Skin of body (tissue), 2 donors: Measurements from ENCODE around the gene P2RY8. TPM values are rescaled to one million over a fixed set of nuclear protein-coding genes. Genes with fewer than 3 reads are reported as not detected.
"Not testable (repeated sequence)": the region's sequence is repeated elsewhere in the genome, so short reads cannot be mapped to it uniquely, and the experiment has no call there.

Experiments
- DNase-seq: peaks from one replicate; lab custom pipeline; 2025; lab: John Stamatoyannopoulos, UW
- total RNA-seq: library from RNA; depleted of rRNA; stranded (reverse); fragments of >200 nt; gene quantifications from one replicate; pipeline ENCODE4 v1.2.3, GENCODE V29; 2014

The P2RY8 gene
- total RNA-seq, 1 donor from 2014 or later = 0.99 TPM

DNA sequence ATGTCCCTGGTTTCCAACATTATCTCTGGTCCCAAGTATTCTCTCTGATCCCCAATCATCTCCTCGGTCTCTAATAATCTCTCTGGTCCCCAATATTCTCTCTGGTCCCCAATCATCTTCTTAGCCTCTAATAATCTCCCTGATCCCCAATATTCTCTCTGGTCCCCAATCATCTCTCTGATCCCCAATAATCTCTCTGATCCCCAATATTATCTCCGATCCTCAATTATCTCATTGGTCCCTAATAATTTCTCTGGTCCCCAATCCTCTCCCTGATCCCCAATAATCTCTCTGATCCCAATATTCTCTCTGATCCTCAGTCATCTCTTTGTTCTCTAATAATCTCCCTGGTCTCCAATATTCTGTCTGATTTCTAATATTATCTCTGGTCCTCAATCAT, 16.6 kb downstream of the P2RY8 start:
- DNase-seq = no peak

DNA sequence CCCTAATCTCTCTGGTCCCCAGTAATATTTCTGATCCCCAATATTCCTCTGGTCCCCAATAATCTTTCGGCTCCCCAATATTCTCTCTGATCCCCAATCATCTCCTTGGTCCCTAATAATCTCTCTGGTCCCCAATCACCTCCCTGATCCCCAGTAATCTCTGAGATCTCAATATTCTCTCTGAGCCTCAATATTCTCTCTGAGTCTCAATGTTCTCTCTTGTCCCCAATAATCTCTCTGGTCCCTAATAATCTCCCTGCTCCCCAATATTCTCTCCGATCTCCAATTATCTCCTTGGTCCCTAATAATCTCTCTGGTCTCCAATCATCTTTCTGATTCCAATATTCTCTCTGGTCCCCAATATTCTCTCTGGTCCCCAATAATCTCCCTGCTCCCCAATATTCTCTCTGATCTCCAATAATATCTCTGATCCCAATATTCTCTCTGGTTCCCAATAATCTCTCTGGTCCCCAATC, 17.9 kb downstream of the P2RY8 start:
- no peak for DNase-seq

DNA sequence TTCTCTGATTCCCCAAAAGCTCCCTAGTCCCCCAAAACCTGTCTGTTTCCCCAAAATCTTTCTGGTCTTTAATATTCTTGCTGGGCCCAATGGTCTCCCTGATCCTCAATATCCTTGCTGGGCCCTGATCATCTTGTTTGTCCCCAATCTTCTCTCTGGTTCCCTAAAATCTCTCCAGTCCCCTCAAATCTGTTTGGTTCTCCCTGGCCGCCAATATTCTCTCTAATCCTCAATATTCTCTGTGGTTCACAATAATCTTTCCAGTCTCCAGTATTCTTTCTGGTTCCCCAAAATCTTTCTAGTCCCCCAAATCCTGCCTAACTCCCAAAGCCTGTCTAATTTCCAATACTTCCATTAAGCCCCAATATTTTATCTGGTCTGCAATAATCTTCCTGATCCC, 18.5 kb downstream of the P2RY8 start:
- no peak for DNase-seq

- DNase-seq = no peak
These were observed 20.3 kb downstream of the P2RY8 start for GRCh38 chrX:1516596-1517104.

GRCh38 chrX:1511829-1512228, 25.2 kb downstream of the P2RY8 start:
- no peak for DNase-seq

- no peak for DNase-seq
These were observed 25.8 kb downstream of the P2RY8 start for GRCh38 chrX:1511150-1511549.

- no peak for DNase-seq
These were observed 29.2 kb downstream of the P2RY8 start for GRCh38 chrX:1507511-1508463.

GRCh38 chrX:1506916-1507315, 30.1 kb downstream of the P2RY8 start:
- DNase-seq = no peak

DNA sequence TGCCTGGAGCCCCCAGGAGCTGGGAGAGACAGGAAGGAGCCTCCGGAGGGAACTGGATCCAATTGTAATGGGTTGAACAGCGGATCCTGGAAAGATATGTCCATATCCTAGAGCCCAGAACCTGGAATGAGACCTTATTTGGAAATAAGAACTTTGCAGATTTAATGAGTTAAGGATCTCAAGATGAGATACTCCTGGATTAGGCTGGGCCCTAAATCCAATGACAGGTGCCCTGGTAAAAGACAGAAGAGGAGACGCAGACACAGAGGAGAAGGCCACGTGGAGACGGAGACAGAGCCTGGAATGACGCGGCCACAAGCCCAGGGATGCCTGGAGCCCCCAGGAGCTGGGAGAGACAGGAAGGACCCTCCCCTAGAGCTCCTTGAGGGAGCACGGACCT, 34.1 kb downstream of the P2RY8 start:
- no peak for DNase-seq

DNA sequence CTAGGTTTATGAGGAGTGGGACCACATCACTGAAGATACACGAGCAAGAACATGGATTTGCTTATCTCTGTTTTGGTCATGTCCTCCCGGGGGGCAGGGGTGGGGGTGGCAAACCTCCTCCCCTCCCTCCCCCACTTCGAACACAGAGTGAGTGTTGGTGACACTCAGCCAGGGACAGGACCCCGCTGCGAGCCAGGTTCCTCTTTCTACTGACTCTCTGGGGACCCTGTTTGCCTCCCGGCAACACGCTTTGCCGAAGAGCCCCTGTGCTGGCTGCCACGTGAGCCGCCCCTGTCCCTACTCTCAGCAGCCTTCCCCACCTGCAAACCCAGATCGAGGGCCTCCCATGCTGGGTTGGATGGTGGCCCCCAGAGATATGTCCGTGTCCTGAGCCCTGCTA, 34.7 kb downstream of the P2RY8 start:
- DNase-seq = no peak

DNA sequence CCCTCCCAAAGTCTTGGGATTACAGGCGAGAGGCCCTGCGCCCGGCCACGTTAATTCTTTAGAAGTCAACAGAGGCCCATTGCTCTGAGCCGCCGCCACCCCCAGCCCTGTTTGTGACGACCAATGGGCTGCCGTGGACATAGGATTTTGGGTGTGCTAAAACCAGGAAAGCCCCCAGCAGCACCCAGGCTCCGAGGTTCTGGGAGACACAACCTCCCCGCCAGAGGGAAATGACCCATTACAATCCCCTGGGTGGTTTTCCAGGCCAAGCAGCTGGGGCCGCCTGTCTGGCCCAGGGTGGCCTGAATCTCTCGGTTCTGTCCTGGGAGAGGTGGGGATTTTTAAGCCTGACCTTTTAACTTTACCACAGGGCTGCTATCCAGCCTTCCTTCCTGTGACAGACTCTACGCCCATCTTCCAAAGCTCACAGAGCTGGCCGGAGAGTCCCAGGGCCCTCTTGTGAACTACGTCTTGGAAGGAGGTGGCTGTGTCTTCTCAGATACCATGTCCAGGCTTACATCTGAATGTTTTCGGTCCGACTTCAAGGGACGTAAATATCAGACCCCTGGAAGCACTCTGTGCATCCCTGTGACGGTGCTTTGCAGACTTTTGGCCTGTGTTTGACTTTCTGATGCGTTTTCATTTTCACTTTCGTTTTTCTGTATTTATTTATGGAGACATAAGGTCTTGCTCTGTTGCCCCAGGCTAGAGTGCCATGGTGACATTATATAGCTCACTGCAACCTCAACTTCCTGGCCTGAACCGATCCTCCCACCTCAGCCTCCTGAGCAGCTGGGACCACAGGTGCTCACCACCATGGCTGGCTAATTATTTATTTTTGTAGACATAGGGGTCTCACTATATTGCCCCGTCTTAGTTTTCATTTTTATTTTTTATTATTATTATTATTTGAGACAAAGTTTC, 36.0 kb downstream of the P2RY8 start:
- DNase-seq = no peak

DNA sequence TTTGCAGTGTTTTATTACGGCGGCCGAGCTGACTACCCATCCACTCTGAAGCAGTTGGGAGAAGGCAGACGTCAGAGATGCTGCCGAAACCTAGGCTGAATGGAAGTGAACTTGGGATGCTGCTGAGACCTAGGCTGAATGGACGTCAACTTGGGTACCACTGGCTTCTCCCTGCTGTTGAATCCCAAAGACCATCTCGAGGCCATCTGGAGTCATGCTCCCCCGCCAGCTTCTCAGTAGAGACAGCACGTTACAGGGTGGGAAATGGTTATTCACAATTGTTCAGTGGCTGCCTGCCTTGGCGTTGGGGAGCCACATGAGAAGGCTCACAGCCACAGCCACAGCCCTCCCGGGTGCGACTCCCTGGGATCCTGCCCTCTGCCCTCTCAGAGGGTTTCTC, 40.9 kb downstream of the P2RY8 start:
- DNase-seq = no peak

GRCh38 chrX:1493877-1494510, 43.0 kb downstream of the P2RY8 start:
- no peak for DNase-seq

- no peak for DNase-seq
These were observed 43.6 kb downstream of the P2RY8 start for GRCh38 chrX:1493412-1493811.

GRCh38 chrX:1492421-1493012, 44.5 kb downstream of the P2RY8 start:
- DNase-seq = no peak

DNA sequence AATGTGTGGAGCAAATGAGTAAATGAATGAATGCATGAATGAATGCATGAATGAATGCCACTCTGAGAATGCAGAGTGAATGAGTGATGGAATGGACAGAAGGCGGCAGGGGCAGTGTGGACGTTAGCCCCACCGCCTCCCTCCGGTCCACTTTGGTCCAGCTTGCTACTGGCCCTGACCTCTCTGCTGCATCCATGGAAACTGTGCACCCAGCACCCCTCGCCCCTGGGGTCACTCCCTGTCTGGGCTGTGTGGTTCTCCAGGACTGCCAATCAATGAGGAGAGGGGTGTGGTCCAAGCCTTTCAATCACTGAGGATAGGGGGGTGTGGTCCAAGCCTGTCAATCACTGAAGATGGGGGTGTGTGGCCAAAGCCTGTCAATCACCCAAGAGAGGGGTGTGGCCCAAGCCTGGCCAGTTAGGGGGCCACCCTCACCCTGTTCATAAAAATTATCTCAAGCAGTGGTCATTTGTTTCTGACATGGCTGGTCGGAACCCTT, 45.1 kb downstream of the P2RY8 start:
- no peak for DNase-seq

GRCh38 chrX:1491248-1491647, 45.7 kb downstream of the P2RY8 start:
- not testable (repeated sequence) for DNase-seq

DNA sequence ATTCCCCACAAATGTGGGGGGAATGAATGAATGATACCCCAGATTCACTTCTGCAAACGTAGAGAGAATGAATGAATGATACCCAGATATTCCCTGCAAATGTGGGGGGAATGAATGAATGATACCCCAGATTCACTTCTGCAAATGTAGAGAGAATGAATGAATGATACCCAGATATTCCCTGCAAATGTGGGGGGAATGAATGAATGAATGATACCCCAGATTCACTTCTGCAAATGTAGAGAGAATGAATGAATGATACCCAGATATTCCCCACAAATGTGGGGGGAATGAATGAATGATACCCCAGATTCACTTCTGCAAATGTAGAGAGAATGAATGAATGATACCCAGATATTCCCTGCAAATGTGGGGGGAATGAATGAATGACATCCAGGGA, 46.3 kb downstream of the P2RY8 start:
- not testable (repeated sequence) for DNase-seq

DNA sequence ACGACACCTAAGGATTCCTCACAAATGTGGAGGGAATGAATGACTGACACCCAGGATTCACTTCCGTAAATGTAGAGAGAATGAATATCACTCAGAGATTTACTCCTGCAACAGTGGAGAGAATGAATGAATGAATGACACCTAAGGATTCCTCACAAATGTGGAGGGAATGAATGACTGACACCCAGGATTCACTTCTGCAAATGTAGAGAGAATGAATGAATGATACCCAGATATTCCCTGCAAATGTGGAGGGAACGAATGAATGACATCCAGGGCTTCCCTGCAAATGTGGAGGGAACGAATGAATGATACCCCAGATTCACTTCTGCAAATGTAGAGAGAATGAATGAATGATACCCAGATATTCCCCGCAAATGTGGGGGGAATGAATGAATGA, 47.6 kb downstream of the P2RY8 start:
- not testable (repeated sequence) for DNase-seq

DNA sequence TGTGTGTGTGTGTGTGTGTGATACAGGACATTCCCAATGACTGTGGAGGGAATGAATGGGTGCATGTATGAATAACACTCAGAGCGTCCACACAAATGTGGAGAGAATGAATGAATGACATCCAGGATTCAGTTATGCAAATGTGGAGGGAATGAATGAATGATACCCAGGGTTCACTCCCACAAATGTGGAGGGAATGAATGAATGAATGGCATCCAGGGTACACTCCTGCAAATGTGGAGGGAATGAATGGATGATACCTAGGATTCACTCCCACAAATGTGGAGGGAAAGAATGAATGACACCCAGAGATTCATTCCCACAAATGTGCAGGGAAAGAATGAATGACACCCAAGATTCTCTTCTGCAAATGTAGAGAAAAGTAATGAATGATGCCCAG, 48.2 kb downstream of the P2RY8 start:
- no peak for DNase-seq

DNA sequence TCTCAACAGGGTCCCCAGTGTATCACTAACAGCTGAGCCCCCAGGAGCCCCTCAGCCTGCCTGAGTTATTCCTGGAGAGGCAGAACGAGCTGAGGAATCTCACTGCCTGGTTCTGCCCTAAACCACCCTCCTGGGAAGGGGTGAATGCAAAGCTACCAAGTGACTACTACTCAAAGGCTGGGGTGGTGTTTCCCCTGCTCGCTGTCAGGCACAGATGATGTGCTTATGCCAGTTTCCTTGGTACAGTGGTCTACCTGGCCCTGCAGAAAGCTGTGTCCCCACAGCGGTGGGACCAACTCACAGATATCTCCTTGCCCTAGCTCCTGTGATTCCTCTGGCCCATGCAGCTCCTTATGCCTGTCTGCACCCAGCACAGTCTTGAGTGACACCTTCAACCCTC, 48.8 kb downstream of the P2RY8 start:
- no peak for DNase-seq
